IMR-90 (cell line): ENCODE results near the gene EPB41L2. TPM values are rescaled to one million over a fixed set of nuclear protein-coding genes. Genes with fewer than 3 reads are reported as not detected.

Source experiments
- ATAC-seq: fragments of 200-7000 bp; cut with Tn5 transposase; 2 replicates; pipeline ENCODE4 v1.9.1; 2020; ENCODE audit warnings: low read depth, mild to moderate bottlenecking, moderate library complexity
- BruUV-seq: library from RNA; stranded (reverse); fragments of 400-500 nt; replicated peaks from 2 replicates; lab custom pipeline; 2021; lab: Mats Ljungman, UMichigan
- CTCF ChIA-PET: fragments of 300-600 bp; formaldehyde crosslinking; extraction: SDS; loops from one replicate; lab custom pipeline; 2021; ENCODE audit warnings: antibody characterized with exemption; lab: Yijun Ruan, JAX
- POLR2A ChIA-PET: fragments of 300-600 bp; sonication (Branson Sonifier 250); formaldehyde crosslinking; loops from one replicate; lab custom pipeline; 2022; ENCODE audit warnings: antibody characterized with exemption; ENCODE audit not compliant: unreplicated experiment; lab: Charles Lee
- DNase-seq: peaks from one replicate; pipeline ENCODE4 v3.0.0; 2013
- H2AFZ ChIP-seq: replicated peaks from 2 replicates; pipeline ENCODE3; 2013; ENCODE audit warnings: low read length, mild to moderate bottlenecking; ENCODE audit not compliant: poor library complexity
- H2AK5ac ChIP-seq: 2 replicates; pipeline ENCODE4 v1.6.1; 2013; ENCODE audit warnings: low read depth, low read length, inconsistent platforms
- H2AK9ac ChIP-seq: replicated peaks from 2 replicates; pipeline ENCODE3; 2013; ENCODE audit warnings: mild to moderate bottlenecking, low read depth, low read length, moderate library complexity; ENCODE audit not compliant: poor library complexity
- H2BK120ac ChIP-seq: 2 replicates; pipeline ENCODE4 v1.6.1; 2013; ENCODE audit warnings: low read depth, low read length, inconsistent platforms
- H2BK15ac ChIP-seq: 3 replicates; pipeline ENCODE4 v1.6.1; 2013; ENCODE audit warnings: low read depth, low read length, inconsistent platforms
- H2BK20ac ChIP-seq: 2 replicates; pipeline ENCODE4 v1.6.1; 2013; ENCODE audit warnings: low read depth, mild to moderate bottlenecking, inconsistent platforms, low read length, moderate library complexity
- H2BK5ac ChIP-seq: 2 replicates; pipeline ENCODE4 v1.6.1; 2013; ENCODE audit warnings: mild to moderate bottlenecking, low read depth, low read length, inconsistent platforms; ENCODE audit not compliant: poor library complexity, severe bottlenecking
- H3K14ac ChIP-seq: replicated peaks from 2 replicates; pipeline ENCODE4 v1.6.1; 2013; ENCODE audit warnings: low read depth, low read length, inconsistent platforms
- H3K18ac ChIP-seq: 2 replicates; pipeline ENCODE4 v1.6.1; 2013; ENCODE audit warnings: low read depth, low read length, control low read depth
- H3K23ac ChIP-seq: 2 replicates; pipeline ENCODE4 v1.6.1; 2013; ENCODE audit warnings: low read depth, low read length, inconsistent platforms
- H3K27ac ChIP-seq: 2 replicates; pipeline ENCODE4 v1.5.1; 2013; ENCODE audit warnings: mild to moderate bottlenecking, control low read depth, low read length; ENCODE audit not compliant: insufficient read depth
- H3K27me3 ChIP-seq: 2 replicates; pipeline ENCODE4 v1.6.1; 2013; ENCODE audit warnings: low read length; ENCODE audit not compliant: control insufficient read depth, insufficient read depth
- H3K36me3 ChIP-seq: 2 replicates; pipeline ENCODE4 v1.6.1; 2013; ENCODE audit warnings: low read length, mixed read lengths; ENCODE audit not compliant: control insufficient read depth, insufficient read depth
- H3K4ac ChIP-seq: 2 replicates; pipeline ENCODE4 v1.6.1; 2013; ENCODE audit warnings: low read depth, low read length, inconsistent platforms
- H3K4me1 ChIP-seq: 2 replicates; pipeline ENCODE4 v1.6.1; 2013; ENCODE audit warnings: low read length, mixed read lengths; ENCODE audit not compliant: control insufficient read depth, insufficient read depth
- H3K4me2 ChIP-seq: 2 replicates; pipeline ENCODE4 v1.6.1; 2013; ENCODE audit warnings: low read depth, mild to moderate bottlenecking, control low read depth, low read length, moderate library complexity
- H3K4me3 ChIP-seq: 2 replicates; pipeline ENCODE4 v1.5.1; 2013; ENCODE audit warnings: low read depth, mild to moderate bottlenecking, control low read depth, low read length, moderate library complexity; ENCODE audit not compliant: insufficient read depth
- H3K56ac ChIP-seq: 2 replicates; pipeline ENCODE4 v1.6.1; 2013; ENCODE audit warnings: low read length, inconsistent platforms; ENCODE audit not compliant: insufficient read depth; ENCODE audit errors: extremely low read depth
- H3K79me1 ChIP-seq, 2 experiments: 2 replicates each; pipeline ENCODE4 v1.6.1; 2013; ENCODE audit warnings: low read length in 2 of 2, inconsistent platforms in 1 of 2, low read depth in 1 of 2
- H3K9ac ChIP-seq: 2 replicates; pipeline ENCODE4 v1.6.1; 2013; ENCODE audit warnings: low read depth, low read length, control low read depth
- H3K9me1 ChIP-seq: 2 replicates; pipeline ENCODE4 v1.6.1; 2013; ENCODE audit warnings: low read length, inconsistent platforms; ENCODE audit not compliant: insufficient read depth
- H3K9me3 ChIP-seq: 2 replicates; pipeline ENCODE4 v1.6.1; 2013; ENCODE audit warnings: low read length; ENCODE audit not compliant: control insufficient read depth, insufficient read depth
- H4K20me1 ChIP-seq: 2 replicates; pipeline ENCODE4 v1.6.1; 2013; ENCODE audit warnings: low read length, inconsistent platforms; ENCODE audit not compliant: insufficient read depth
- H4K5ac ChIP-seq: 2 replicates; pipeline ENCODE4 v1.6.1; 2013; ENCODE audit warnings: mild to moderate bottlenecking, low read depth, low read length, control low read depth
- H4K8ac ChIP-seq, 2 experiments: 2 replicates each; pipeline ENCODE4 v1.6.1; 2013; ENCODE audit warnings: low read depth in 2 of 2, low read length in 2 of 2, control low read depth in 1 of 2, inconsistent platforms in 1 of 2
- H4K91ac ChIP-seq: 2 replicates; pipeline ENCODE4 v1.6.1; 2013; ENCODE audit warnings: low read depth, low read length, inconsistent platforms; ENCODE audit not compliant: insufficient read depth
- MAFK ChIP-seq: IDR thresholded peaks from 2 replicates; pipeline ENCODE4 v1.6.1; 2012; ENCODE audit warnings: low read depth, low read length, improper control_type of control experiment
- SMC3 ChIP-seq: fragments of 150-350 bp; IDR thresholded peaks from 2 replicates; pipeline ENCODE4 v1.6.1; 2016; ENCODE audit warnings: low read depth, mild to moderate bottlenecking, antibody characterized with exemption, low read length, moderate library complexity
- WGBS, 2 experiments: methylation state at CpG; one replicate each; pipeline versions ENCODE4 v1.1.5 to v1.1.7; 2013; ENCODE audit warnings: missing lambda C conversion rate in 2 of 2; ENCODE audit not compliant: insufficient read length in 1 of 2; ENCODE audit errors: extremely low coverage in 2 of 2; 5-methylcytosine and 5-hydroxymethylcytosine counted together
- dilution Hi-C: fragments of 300-500 bp; cut with HindIII; formaldehyde crosslinking; loops from one replicate; pipeline ENCODE4 v1.14.3; 2018; ENCODE audit warnings: low sequenced_read_pairs; ENCODE audit not compliant: unreplicated experiment
- in situ Hi-C: fragments of 300-500 bp; cut with MboI; formaldehyde crosslinking; loops from 3 replicates; pipeline ENCODE4 v1.14.3; 2019; ENCODE audit warnings: low sequenced_read_pairs, inconsistent platforms, mixed read lengths
- intact Hi-C: fragments of 100-400 bp; cut with micrococcal nuclease; formaldehyde crosslinking; loops from 2 replicates; pipeline ENCODE4 v1.10.0; 2022
- polyA plus RNA-seq, 3 experiments: library from polyadenylated mRNA; depleted of rRNA; stranded (reverse); fragments of >200 nt; gene quantifications; 2 replicates each; pipeline ENCODE4 v1.2.3, GENCODE V29; 2012; ENCODE audit warnings: low replicate concordance in 1 of 3
- total RNA-seq: library from RNA; depleted of rRNA; stranded (reverse); fragments of >200 nt; gene quantifications from 2 replicates; pipeline ENCODE4 v1.2.3, GENCODE V29; 2012

Gene EPB41L2
- total and polyA plus RNA-seq, 2 of the 4 experiments (the other 2 are of a cell fraction): 85.7 to 99.8 TPM

GRCh38 chr6:131065112-131065823, 2.2 kb upstream of the EPB41L2 start:
- Histone ChIP-seq H3K4me3 (no peak overlapping the region), H3K14ac (no peak overlapping the region), H4K5ac (no peak overlapping the region), H2AK5ac (peak overlapping the region; percentile 37; the same call in 1 of the 2 replicates), H4K20me1 (peaks cover 9% of the 10 kb centered on the region; the same call in 1 of the 2 replicates), H4K91ac (no peak overlapping the region), H3K9me3 (no peaks in the 10 kb centered on the region), H3K23ac (no peak overlapping the region), H2BK120ac (no peak overlapping the region), H2AFZ (no peak overlapping the region), H3K4ac (no peak overlapping the region), H3K36me3 (no peaks in the 10 kb centered on the region), H2BK20ac (peak overlapping the region; percentile 18; the same call in 1 of the 2 replicates), H3K4me2 (no peak overlapping the region), H3K9ac (no peak overlapping the region), H3K27ac (no peak overlapping the region), H3K27me3 (no peaks in the 10 kb centered on the region), H3K4me1 (0 out of 2 replicates have a peak, but pooled peaks cover 2% of the 10 kb centered on the region), H3K79me1 (peaks cover 0 to 15% of the 10 kb centered on the region in 2 experiments; a peak in 3 of 4 replicates), H3K9me1 (no peaks in the 10 kb centered on the region; the same call in 1 of the 2 replicates), H3K18ac (no peak overlapping the region), H2AK9ac (no peak overlapping the region), H3K56ac (no peak overlapping the region), H2BK5ac (no peak overlapping the region), H4K8ac (no peak overlapping the region), H2BK15ac (peak overlapping the region; percentile 25; the same call in 1 of the 3 replicates)
- CTCF ChIA-PET: no interaction called here
- POLR2A ChIA-PET: interaction anchor here (0.6 kb wide), 1 partner anchor 885 kb away, joined by 3 read pairs; no protein-coding TSS in a partner anchor
- in situ Hi-C loops: no loop called here
- intact Hi-C loops: no loop called here
- no peak for TF ChIP-seq SMC3
- TF ChIP-seq MAFK: peak; percentile 87
- no TSS peak for BruUV-seq
- no peak for DNase-seq
- dilution Hi-C loops: no loop called here
- no CpG with 5 or more reads among the region's 4 CpGs for WGBS, 2 experiments
- ATAC-seq: no peak
